HS-27A (cell line): ENCODE measurements around the gene PODXL2.

Experiments
- DNase-seq: peaks from one replicate; pipeline ENCODE4 v3.0.0-alpha.2; 2012; ENCODE audit warnings: low read depth, missing footprints

PODXL2 gene

DNA sequence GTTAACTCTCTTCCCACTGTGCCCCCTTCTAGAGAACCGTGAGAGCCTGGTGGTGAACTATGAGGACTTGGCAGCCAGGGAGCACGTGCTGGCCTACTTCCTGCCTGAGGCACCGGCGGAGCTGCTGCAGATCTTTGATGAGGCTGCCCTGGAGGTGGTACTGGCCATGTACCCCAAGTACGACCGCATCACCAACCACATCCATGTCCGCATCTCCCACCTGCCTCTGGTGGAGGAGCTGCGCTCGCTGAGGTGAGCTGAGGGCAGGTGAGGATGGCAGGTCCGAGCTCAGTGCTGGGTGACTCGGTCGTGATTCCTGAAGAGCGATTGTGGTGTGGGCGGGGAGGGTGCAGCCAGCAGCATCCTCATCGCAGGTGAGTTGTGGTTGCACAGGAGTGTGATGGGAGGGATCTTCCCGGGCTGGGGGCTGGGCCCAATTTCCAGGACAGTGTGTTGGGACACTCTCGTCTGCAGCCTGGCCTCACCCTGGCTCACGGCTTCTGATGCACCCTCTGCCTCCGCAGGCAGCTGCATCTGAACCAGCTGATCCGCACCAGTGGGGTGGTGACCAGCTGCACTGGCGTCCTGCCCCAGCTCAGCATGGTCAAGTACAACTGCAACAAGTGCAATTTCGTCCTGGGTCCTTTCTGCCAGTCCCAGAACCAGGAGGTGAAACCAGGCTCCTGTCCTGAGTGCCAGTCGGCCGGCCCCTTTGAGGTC is 22.7 kb upstream of the PODXL2 start:
- DNase-seq: no peak

GRCh38 chr3:127606981-127607595 is 21.9 kb upstream of the PODXL2 start:
- DNase-seq: no peak

- DNase-seq: no peak
Measured at GRCh38 chr3:127607675-127608361, 21.2 kb upstream of the PODXL2 start.

- no peak for DNase-seq
Measured at GRCh38 chr3:127608362-127608718, 20.6 kb upstream of the PODXL2 start.

DNA sequence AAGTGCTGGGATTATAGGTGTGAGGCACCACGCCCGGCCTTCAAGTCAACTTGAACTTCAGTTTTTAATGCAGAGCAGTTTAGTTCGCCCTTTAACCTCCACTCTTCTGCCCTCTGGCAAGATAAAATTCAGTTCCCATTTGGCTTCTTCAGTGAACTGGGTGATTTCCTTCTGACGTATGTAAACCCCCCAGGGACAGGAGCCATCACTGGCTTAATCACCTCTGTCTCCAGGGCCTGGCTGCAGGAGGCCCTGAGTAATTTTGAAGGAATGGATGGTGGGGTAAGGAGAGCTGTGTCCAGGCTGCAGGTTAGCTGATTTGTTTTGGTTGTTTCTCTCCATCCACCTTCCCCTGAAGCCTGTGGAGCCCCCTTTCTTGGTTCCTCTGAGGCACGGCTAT is 18.9 kb upstream of the PODXL2 start:
- no peak for DNase-seq

GRCh38 chr3:127611251-127611650 is 17.7 kb upstream of the PODXL2 start:
- no peak for DNase-seq

DNA sequence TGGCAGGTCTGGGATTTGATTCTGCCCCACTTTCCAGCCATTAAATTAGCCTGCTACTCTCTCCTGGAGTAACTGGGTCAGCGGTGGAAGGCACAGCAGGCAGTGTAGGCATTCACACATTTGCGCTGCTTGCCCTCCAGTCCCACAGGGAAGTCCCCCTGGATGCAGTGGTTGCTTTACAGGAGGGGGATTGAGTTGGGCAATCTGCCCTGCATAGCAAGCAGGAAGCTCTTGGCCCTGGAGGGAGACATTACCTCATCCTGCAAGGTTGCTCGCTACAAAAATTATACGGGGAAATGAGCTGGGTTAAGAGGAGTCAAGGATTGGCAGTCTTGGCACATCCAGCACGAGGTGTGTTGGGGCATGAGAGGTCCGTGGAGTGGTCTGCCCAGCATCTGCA is 16.0 kb upstream of the PODXL2 start:
- no peak for DNase-seq

DNA sequence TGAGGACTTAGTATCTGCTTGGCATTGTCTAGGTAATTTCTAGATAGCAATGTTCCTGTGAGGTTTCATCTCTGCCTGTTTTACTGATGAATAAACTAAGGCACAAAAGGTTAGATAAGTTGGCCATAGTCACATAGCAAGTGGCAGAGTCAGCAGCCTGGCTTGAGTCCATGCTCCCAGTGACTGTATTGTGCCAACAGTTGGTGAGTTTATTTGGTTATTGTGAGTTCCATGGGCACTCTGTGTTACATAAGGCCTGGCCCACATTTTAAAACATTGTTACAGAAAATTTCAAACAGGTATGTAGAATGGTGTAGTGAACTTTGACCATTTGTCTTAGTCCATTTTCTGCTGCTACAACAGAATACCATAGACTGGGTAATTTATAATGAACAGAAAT is 15.6 kb upstream of the PODXL2 start:
- no peak for DNase-seq

GRCh38 chr3:127614928-127615589 is 13.9 kb upstream of the PODXL2 start:
- DNase-seq: no peak

GRCh38 chr3:127615631-127616305 is 13.2 kb upstream of the PODXL2 start:
- DNase-seq: no peak

DNA sequence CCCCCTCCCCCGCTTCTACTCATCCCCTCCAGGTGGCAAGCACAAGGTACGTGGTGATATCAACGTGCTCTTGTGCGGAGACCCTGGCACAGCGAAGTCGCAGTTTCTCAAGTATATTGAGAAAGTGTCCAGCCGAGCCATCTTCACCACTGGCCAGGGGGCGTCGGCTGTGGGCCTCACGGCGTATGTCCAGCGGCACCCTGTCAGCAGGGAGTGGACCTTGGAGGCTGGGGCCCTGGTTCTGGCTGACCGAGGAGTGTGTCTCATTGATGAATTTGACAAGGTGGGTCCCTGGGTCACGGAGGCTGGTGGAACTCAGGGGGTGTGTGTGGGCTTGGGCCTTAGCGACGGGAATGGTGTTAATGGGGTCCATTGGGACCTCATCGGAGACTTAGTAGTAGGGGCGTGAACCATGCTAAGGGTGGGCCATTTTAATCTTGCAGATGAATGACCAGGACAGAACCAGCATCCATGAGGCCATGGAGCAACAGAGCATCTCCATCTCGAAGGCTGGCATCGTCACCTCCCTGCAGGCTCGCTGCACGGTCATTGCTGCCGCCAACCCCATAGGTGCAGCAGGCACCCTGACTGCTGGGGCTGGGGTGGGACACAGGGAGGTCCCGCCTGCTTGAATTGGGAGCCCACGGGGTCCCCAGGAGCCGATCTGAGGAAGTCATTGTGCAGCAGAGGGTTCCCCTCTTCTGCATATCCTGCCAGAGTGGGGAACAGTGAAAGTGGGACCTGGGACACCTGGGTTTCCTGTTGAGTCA is 12.0 kb upstream of the PODXL2 start:
- DNase-seq: no peak

GRCh38 chr3:127618891-127619290 is 10.1 kb upstream of the PODXL2 start:
- DNase-seq: no peak

GRCh38 chr3:127620637-127621375 is 8.2 kb upstream of the PODXL2 start:
- DNase-seq: no peak

- no peak for DNase-seq
Measured at GRCh38 chr3:127622031-127622430, 7.0 kb upstream of the PODXL2 start.

DNA sequence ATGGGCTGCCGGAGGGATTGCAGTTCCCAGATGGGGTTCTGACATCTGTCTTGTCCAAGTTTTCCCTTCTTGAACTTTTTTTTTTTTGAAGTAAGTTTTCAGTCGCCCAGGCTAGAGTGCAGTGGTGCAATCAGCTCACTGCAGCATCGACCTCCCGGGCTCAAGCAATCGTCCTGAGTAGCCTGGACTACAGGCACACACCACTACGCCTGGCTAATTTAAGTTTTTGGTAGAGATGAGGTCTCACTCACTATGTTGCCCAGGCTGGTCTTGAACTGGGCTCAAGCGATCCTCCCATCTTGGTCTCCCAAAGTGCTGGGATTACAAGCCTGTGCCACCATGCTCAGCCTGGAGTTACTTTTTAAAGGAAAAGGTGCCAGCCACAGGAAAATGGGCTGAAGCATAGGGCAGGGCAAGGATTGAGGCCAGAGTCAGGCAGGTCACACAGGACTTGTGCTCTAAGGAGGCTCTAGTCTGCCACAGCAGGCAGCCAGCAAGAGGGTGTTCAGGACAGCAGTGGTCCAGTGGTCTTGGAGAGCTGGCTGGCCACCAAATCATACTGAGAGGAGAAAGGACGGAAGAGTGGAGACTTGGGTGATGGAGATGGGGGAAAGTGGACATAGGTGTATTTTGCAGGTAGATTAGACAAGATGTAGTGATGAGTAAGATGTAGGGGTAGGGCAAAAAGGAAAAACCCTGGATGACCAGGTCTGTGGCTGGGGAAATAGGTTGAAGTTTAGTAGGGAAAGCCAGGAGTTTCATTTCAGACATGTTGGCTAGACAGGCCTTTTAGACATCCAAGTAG is 6.0 kb upstream of the PODXL2 start:
- DNase-seq: no peak

- DNase-seq: no peak
Measured at GRCh38 chr3:127624063-127624462, 4.9 kb upstream of the PODXL2 start.

- no peak for DNase-seq
Measured at GRCh38 chr3:127625821-127626220, 3.2 kb upstream of the PODXL2 start.

DNA sequence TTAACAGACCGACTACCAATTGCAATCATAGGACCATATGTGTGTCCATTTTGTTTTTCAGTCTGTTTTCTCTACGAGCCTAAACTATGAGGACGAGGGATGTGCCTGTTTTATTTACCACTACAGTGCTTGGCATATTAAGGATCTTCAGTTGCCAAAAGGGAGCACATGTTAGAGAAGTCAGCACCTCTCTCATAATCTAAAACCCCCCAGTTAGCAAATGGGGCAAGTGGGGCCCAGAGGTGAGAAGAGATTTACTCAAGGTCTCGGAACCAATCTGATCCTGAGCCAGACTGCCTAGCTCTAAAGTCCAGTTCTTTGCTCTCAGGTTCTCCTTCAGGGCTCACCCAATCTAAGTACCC is 578 bp upstream of the PODXL2 start:
- DNase-seq: no peak

- DNase-seq: no peak
Measured at GRCh38 chr3:127629467-127630403, 750 bp downstream of the PODXL2 start.
